Measurements from ENCODE around the gene ANKS1B. TPM values are rescaled to one million over a fixed set of nuclear protein-coding genes. Genes with fewer than 3 reads are reported as not detected.
"Not testable (repeated sequence)": the region's sequence is repeated elsewhere in the genome, so short reads cannot be mapped to it uniquely, and the experiment has no call there.

The ANKS1B gene
- total RNA-seq, 6 experiments from 2014 or later, result 0.31 to 0.66 (median 0.37) TPM

DNA sequence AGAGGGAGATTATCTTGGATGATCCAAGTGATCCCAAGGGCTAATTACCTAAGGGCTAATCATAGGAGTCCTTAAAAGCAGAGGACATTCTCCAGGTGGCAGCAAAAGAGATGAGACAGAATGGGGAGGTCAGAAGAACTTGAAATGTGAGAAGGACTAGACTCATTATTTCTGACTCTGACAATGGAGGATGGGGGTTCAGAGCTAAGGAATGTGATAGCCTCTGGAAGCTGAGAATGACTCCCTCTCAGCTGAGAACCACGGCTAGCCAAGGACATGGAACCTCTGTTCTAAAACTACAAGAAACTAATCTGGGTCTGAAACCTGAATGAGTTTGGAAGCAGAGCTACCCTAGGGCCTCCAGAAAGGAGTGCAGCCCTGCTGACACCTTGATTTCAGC lies 35.6 kb upstream of the ANKS1B start:
- Mint-ChIP-seq H3K27me3 (ENCODE audit: insufficient read depth) (no peaks in the 10 kb centered on the region; the same call in 1 of the 2 replicates), H3K27ac (no peak overlapping the region), H3K36me3 (ENCODE audit: low read depth) (peaks cover 21% of the 10 kb centered on the region), H3K9me3 (peaks cover 6% of the 10 kb centered on the region), H3K4me1 (ENCODE audit: low read depth) (peaks cover 7% of the 10 kb centered on the region), H3K4me3 (no peak overlapping the region)
- DNase-seq, result peak; percentile 25
- TF ChIP-seq, protein P1, sequence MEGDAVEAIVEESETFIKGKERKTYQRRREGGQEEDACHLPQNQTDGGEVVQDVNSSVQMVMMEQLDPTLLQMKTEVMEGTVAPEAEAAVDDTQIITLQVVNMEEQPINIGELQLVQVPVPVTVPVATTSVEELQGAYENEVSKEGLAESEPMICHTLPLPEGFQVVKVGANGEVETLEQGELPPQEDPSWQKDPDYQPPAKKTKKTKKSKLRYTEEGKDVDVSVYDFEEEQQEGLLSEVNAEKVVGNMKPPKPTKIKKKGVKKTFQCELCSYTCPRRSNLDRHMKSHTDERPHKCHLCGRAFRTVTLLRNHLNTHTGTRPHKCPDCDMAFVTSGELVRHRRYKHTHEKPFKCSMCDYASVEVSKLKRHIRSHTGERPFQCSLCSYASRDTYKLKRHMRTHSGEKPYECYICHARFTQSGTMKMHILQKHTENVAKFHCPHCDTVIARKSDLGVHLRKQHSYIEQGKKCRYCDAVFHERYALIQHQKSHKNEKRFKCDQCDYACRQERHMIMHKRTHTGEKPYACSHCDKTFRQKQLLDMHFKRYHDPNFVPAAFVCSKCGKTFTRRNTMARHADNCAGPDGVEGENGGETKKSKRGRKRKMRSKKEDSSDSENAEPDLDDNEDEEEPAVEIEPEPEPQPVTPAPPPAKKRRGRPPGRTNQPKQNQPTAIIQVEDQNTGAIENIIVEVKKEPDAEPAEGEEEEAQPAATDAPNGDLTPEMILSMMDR (IDR thresholded peaks at IDR 0.05), result no peak

DNA sequence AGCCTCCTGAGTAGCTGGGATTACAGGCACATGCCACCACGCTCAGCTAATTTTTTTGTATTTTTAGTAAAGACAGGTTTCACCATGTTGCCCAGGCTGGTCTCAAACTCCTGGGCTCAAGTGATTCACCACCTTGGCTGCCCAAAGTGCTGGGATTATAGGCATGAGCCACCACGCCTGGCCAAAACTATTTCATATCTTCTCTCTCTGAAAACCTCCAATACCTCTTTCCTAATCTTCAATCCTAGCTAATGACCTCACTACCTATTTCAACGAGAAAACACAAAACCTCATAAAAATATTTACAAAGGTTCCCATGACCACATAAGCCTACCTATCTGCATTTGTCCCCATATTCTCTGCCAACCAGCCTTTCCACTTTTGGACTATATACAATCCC lies 32.3 kb upstream of the ANKS1B start:
- peaks cover 6% of the 10 kb centered on the region for H3K9me3 Mint-ChIP-seq
- H3K4me3 Mint-ChIP-seq, result no peak overlapping the region
- no peak overlapping the region for H3K27ac Mint-ChIP-seq
- H3K36me3 Mint-ChIP-seq (ENCODE audit: low read depth), result peaks cover 18% of the 10 kb centered on the region
- DNase-seq, result no peak
- TF ChIP-seq, protein P1 (IDR thresholded peaks at IDR 0.05), result no peak
- no peaks in the 10 kb centered on the region; the same call in 1 of the 2 replicates for H3K27me3 Mint-ChIP-seq (ENCODE audit: insufficient read depth)
- H3K4me1 Mint-ChIP-seq (ENCODE audit: low read depth), result peaks cover 7% of the 10 kb centered on the region; the same call in 1 of the 2 replicates

DNA sequence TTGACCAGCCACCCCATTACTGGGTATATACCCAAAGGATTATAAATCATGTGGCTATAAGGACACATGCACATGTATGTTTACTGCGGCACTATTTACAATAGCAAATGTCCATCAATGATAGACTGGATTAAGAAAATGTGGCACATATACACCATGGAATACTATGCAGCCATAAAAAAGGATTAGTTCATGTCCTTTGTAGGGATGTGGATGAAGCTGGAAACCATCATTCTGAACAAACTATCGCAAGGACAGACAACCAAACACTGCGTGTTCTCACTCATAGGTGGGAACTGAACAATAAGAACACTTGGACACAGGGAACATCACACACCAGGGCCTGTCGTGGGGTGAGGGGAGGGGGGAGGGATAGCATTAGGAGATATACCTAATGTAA lies 31.6 kb upstream of the ANKS1B start:
- peaks cover 17% of the 10 kb centered on the region; the same call in 1 of the 2 replicates for H3K36me3 Mint-ChIP-seq (ENCODE audit: low read depth)
- not testable (repeated sequence) for H3K4me1 Mint-ChIP-seq (ENCODE audit: low read depth); H3K9me3 Mint-ChIP-seq; H3K4me3 Mint-ChIP-seq; DNase-seq; H3K27me3 Mint-ChIP-seq (ENCODE audit: insufficient read depth); H3K27ac Mint-ChIP-seq

DNA sequence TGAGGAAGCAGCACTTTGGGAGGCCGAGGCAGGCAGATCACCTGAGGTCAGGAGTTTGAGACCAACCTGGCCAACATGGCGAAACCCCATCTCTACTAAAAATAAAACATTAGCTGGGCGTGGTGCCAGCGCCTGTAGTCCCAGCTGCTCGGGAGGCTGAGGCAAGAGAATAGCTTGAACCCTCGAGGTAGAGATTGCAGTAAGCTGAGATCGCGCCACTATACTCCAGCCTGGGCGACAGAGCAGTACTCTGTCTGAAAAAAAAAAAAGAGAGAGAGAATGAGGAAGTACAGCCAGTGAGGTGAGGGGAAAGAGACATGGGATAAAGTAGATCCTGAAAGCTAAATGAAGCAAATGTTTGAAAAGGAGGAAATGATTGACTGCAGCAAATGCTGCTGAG lies 21.1 kb upstream of the ANKS1B start:
- not testable (repeated sequence) for H3K9me3 Mint-ChIP-seq; H3K27me3 Mint-ChIP-seq (ENCODE audit: insufficient read depth); H3K27ac Mint-ChIP-seq; DNase-seq; H3K4me1 Mint-ChIP-seq (ENCODE audit: low read depth); H3K4me3 Mint-ChIP-seq; H3K36me3 Mint-ChIP-seq (ENCODE audit: low read depth)

DNA sequence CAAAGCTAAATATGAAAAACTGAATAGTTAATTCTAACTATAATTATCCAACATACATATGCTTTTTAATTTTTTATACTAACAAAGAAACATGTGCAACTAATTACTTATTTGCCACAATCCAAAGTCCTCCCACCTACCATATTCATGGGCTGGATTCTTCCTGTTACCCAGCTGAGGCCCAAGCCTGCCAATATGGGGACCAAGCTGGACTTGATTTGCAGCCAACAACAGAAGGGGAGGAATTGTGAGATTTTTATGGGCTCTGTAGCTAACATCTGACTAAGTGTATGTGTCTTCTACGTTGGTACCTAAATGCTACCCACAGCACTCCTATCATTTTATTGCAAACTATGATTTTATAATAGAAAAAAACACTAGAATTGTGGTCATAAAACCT lies 13.1 kb upstream of the ANKS1B start:
- Mint-ChIP-seq H3K27me3 (ENCODE audit: insufficient read depth) (no peaks in the 10 kb centered on the region), H3K4me1 (ENCODE audit: low read depth) (no peaks in the 10 kb centered on the region), H3K4me3 (no peak overlapping the region), H3K27ac (no peak overlapping the region), H3K36me3 (ENCODE audit: low read depth) (no peaks in the 10 kb centered on the region), H3K9me3 (peaks cover 6% of the 10 kb centered on the region)
- DNase-seq, result no peak
- TF ChIP-seq, protein P1 (IDR thresholded peaks at IDR 0.05), result no peak

DNA sequence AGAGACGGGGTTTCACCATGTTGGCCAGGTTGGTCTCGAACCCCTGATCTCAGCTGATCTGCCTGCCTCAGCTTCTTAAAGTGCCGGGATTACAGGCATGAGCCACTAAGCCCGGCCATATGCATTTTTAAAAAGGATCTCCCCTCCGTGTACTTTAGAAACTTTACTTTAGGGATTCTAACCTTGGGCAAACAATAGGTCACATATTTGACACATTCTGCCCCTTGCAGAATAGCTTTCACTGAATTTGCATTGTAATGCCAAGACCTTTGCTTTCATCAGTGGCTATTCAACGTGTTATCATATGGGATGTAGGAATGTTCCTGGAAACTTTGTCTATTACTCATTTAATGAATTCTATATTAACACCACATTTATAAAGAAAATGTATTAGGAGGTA lies 11.4 kb upstream of the ANKS1B start:
- Mint-ChIP-seq H3K9me3 (peaks cover 6% of the 10 kb centered on the region), H3K36me3 (ENCODE audit: low read depth) (no peaks in the 10 kb centered on the region), H3K27me3 (ENCODE audit: insufficient read depth) (no peaks in the 10 kb centered on the region), H3K27ac (no peak overlapping the region), H3K4me1 (ENCODE audit: low read depth) (no peaks in the 10 kb centered on the region), H3K4me3 (no peak overlapping the region)
- no peak for DNase-seq
- TF ChIP-seq, protein P1 (IDR thresholded peaks at IDR 0.05), result no peak

DNA sequence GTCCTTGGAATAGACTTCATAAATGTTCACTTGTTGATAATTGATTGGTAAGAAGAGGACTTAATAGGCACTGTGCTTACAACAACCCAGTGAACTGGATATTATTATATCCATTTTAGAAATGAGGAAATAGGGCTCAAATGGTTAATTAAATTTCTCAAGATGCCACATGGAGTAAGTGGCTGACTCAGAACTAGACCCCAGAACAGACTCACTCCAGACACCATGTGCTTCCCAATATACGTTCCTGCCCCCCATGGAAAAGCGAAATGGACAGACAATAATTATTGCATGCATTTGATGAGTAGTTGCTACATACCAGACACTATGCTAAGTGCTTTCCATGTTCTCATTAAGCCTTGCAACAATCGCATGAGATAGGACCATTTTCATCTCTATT lies 895 bp upstream of the ANKS1B start:
- Mint-ChIP-seq H3K36me3 (ENCODE audit: low read depth) (no peaks in the 10 kb centered on the region), H3K4me3 (peak overlapping the region; percentile 86), H3K9me3 (no peaks in the 10 kb centered on the region), H3K4me1 (ENCODE audit: low read depth) (peaks cover 18% of the 10 kb centered on the region), H3K27me3 (ENCODE audit: insufficient read depth) (peaks cover 10% of the 10 kb centered on the region), H3K27ac (no peak overlapping the region)
- DNase-seq, result no peak
- TF ChIP-seq, protein P1 (IDR thresholded peaks at IDR 0.05), result no peak
